Neural cell (in vitro differentiated cells): ENCODE data around the gene CFAP99. TPM values are rescaled to one million over a fixed set of nuclear protein-coding genes. Genes with fewer than 3 reads are reported as not detected.

Source experiments
- H2AFZ ChIP-seq: fragments of 200-600, 300-800 bp; sonication (generic), shearing (Covaris generic); 2 replicates; pipeline ENCODE4 v1.6.0; 2014; ENCODE audit warnings: low read depth, mild to moderate bottlenecking, antibody characterized with exemption, low read length, moderate library complexity
- H3F3A ChIP-seq: fragments of 200-600 bp; shearing (Covaris generic); 2 replicates; pipeline ENCODE4 v1.6.1; 2016; ENCODE audit warnings: mild to moderate bottlenecking, moderate library complexity, mixed read lengths, antibody characterized with exemption, low read length; ENCODE audit not compliant: insufficient read depth, poor library complexity, severe bottlenecking
- H3K27ac ChIP-seq: fragments of 200-600, 300-800 bp; sonication (generic), shearing (Covaris generic); 2 replicates; pipeline ENCODE4 v1.5.1; 2014; ENCODE audit warnings: mild to moderate bottlenecking, low read length, moderate library complexity
- H3K27me3 ChIP-seq: fragments of 300-800, 200-600 bp; sonication (generic), shearing (Covaris generic); 2 replicates; pipeline ENCODE4 v1.6.0; 2014; ENCODE audit warnings: mild to moderate bottlenecking, low read depth, low read length, moderate library complexity; ENCODE audit not compliant: insufficient read depth
- H3K36me3 ChIP-seq: fragments of 300-800, 200-600 bp; sonication (generic), shearing (Covaris generic); 2 replicates; pipeline ENCODE4 v1.5.1; 2014; ENCODE audit warnings: mild to moderate bottlenecking, antibody characterized with exemption, low read length, moderate library complexity; ENCODE audit not compliant: insufficient read depth
- H3K4me2 ChIP-seq: fragments of 300-800, 200-600 bp; sonication (generic), shearing (Covaris generic); 2 replicates; pipeline ENCODE4 v1.6.0; 2014; ENCODE audit warnings: mild to moderate bottlenecking, low read length
- H3K4me3 ChIP-seq: fragments of 300-800, 200-600 bp; sonication (generic), shearing (Covaris generic); 2 replicates; pipeline ENCODE4 v1.5.1; 2014; ENCODE audit warnings: mild to moderate bottlenecking, low read length, moderate library complexity
- H3K79me2 ChIP-seq: fragments of 200-600 bp; shearing (Covaris generic); replicated peaks from 2 replicates; pipeline ENCODE4 v1.6.0; 2014; ENCODE audit warnings: mild to moderate bottlenecking, low read length, moderate library complexity; ENCODE audit not compliant: insufficient read depth
- H3K9ac ChIP-seq: fragments of 300-800, 200-600 bp; sonication (generic), shearing (Covaris generic); 2 replicates; pipeline ENCODE4 v1.6.1; 2016; ENCODE audit warnings: mild to moderate bottlenecking, low read length, mixed read lengths
- H3K9me2 ChIP-seq: fragments of 200-600 bp; shearing (Covaris generic); 2 replicates; pipeline ENCODE4 v1.6.1; 2016; ENCODE audit warnings: mild to moderate bottlenecking, low read length, mixed read lengths; ENCODE audit not compliant: insufficient read depth
- H3K9me3 ChIP-seq: fragments of 200-600, 300-800 bp; sonication (generic), shearing (Covaris generic); 2 replicates; pipeline ENCODE4 v1.6.1; 2016; ENCODE audit warnings: mild to moderate bottlenecking, mixed run types, low read length, moderate library complexity, mixed read lengths
- H4K20me1 ChIP-seq: fragments of 200-600 bp; shearing (Covaris generic); 2 replicates; pipeline ENCODE4 v1.6.1; 2016; ENCODE audit warnings: mild to moderate bottlenecking, mixed run types; ENCODE audit not compliant: insufficient read depth
- CTCF ChIP-seq: fragments of 450-650 bp; IDR thresholded peaks from 2 replicates; pipeline ENCODE4 v1.5.1; 2014; ENCODE audit warnings: antibody characterized with exemption, mild to moderate bottlenecking, moderate library complexity; ENCODE audit not compliant: poor library complexity, severe bottlenecking
- EP300 ChIP-seq: fragments of 450-650 bp; conservative IDR thresholded peaks from 2 replicates; pipeline ENCODE4 v1.6.1; 2014; ENCODE audit warnings: antibody characterized with exemption, mild to moderate bottlenecking, moderate library complexity; ENCODE audit not compliant: poor library complexity, severe bottlenecking
- EZH2 ChIP-seq: fragments of 200-600, 300-800 bp; shearing (Covaris generic), sonication (generic); IDR thresholded peaks from 2 replicates; pipeline ENCODE4 v1.6.1; 2014; ENCODE audit warnings: antibody characterized with exemption, low read length, borderline replicate concordance, mild to moderate bottlenecking; ENCODE audit not compliant: insufficient read depth, poor library complexity, severe bottlenecking
- MXI1 ChIP-seq: fragments of 450-650 bp; conservative IDR thresholded peaks from 2 replicates; pipeline ENCODE4 v1.6.1; 2014; ENCODE audit warnings: antibody characterized with exemption, mild to moderate bottlenecking; ENCODE audit not compliant: poor library complexity, severe bottlenecking
- POLR2AphosphoS5 ChIP-seq: IDR thresholded peaks from 2 replicates; pipeline ENCODE4 v1.6.1; 2012
- RAD21 ChIP-seq: fragments of 450-650 bp; conservative IDR thresholded peaks from 2 replicates; pipeline ENCODE4 v1.6.1; 2014; ENCODE audit warnings: antibody characterized with exemption, mild to moderate bottlenecking, moderate library complexity
- REST ChIP-seq: IDR thresholded peaks from 2 replicates; pipeline ENCODE4 v1.6.1; 2012; ENCODE audit warnings: borderline replicate concordance
- SMC3 ChIP-seq: fragments of 450-650 bp; conservative IDR thresholded peaks from 2 replicates; pipeline ENCODE4 v1.6.1; 2014; ENCODE audit warnings: antibody characterized with exemption, mild to moderate bottlenecking, moderate library complexity; ENCODE audit not compliant: poor library complexity
- TAF1 ChIP-seq: IDR thresholded peaks from 2 replicates; pipeline ENCODE4 v1.6.1; 2012; ENCODE audit warnings: low read depth
- polyA plus RNA-seq: library from polyadenylated mRNA; depleted of rRNA; stranded (reverse); fragments of >200 nt; gene quantifications from 2 replicates; pipeline ENCODE4 v1.2.3, GENCODE V29; 2014

The CFAP99 gene
- polyA plus RNA-seq, 1 donor from 2014 or later = not detected

- Histone ChIP-seq H3K9me3 (no peaks in the 10 kb centered on the region), H4K20me1 (no peaks in the 10 kb centered on the region), H3K27me3 (no peaks in the 10 kb centered on the region), H3K4me2 (no peak overlapping the region), H3K4me3 (no peak overlapping the region), H3F3A (no peaks in the 10 kb centered on the region), H3K9ac (no peak overlapping the region), H2AFZ (no peak overlapping the region), H3K36me3 (no peaks in the 10 kb centered on the region), H3K9me2 (no peaks in the 10 kb centered on the region), H3K27ac (no peak overlapping the region), H3K79me2 (no peaks in the 10 kb centered on the region)
- no peak for TF ChIP-seq RAD21
- TF ChIP-seq REST = no peak
- TF ChIP-seq SMC3 = no peak
- TF ChIP-seq EZH2 = no peak
- no peak for TF ChIP-seq CTCF
- TF ChIP-seq TAF1 = no peak
- TF ChIP-seq MXI1 = no peak
- no peak for TF ChIP-seq POLR2AphosphoS5
- no peak for TF ChIP-seq EP300
Observed at GRCh38 chr4:2448589-2448988, 29.8 kb downstream of the CFAP99 start.

GRCh38 chr4:2449051-2449450 is 30.3 kb downstream of the CFAP99 start:
- H3K9me2 ChIP-seq = no peaks in the 10 kb centered on the region
- TF ChIP-seq RAD21 (no peak), EP300 (no peak), MXI1 (no peak), TAF1 (no peak), EZH2 (no peak), CTCF (no peak), SMC3 (no peak), POLR2AphosphoS5 (no peak), REST (no peak)
- no peak overlapping the region for H3K4me2 ChIP-seq
- no peaks in the 10 kb centered on the region for H3F3A ChIP-seq
- H4K20me1 ChIP-seq = no peaks in the 10 kb centered on the region
- no peak overlapping the region for H3K9ac ChIP-seq
- no peaks in the 10 kb centered on the region for H3K27me3 ChIP-seq
- H3K79me2 ChIP-seq = no peaks in the 10 kb centered on the region
- no peak overlapping the region for H2AFZ ChIP-seq
- H3K27ac ChIP-seq = no peak overlapping the region
- no peaks in the 10 kb centered on the region for H3K36me3 ChIP-seq
- H3K9me3 ChIP-seq = no peaks in the 10 kb centered on the region
- no peak overlapping the region for H3K4me3 ChIP-seq
